Bronchial epithelial cell (primary cell): Measurements from ENCODE around the gene PARS2. TPM values are rescaled to one million over a fixed set of nuclear protein-coding genes. Genes with fewer than 3 reads are reported as not detected.
A peak's percentile ranks its signal among the peaks of the same experiment; 100 is the strongest.

Experiments
- DNase-seq: peaks from one replicate; pipeline ENCODE4 v3.0.0-alpha.2; 2010; ENCODE audit warnings: low read depth
- FAIRE-seq: peaks from 2 replicates; lab custom pipeline; 2011; peaks lifted over from hg19 to GRCh38; lab: Jason Lieb, UNC
- H3K27me3 ChIP-seq: 2 replicates; pipeline ENCODE4 v1.5.1; 2011; ENCODE audit warnings: low read length; ENCODE audit not compliant: control insufficient read depth, insufficient read depth
- H3K36me3 ChIP-seq: 2 replicates; pipeline ENCODE4 v1.5.1; 2011; ENCODE audit warnings: low read length; ENCODE audit not compliant: control insufficient read depth, insufficient read depth
- H3K4me3 ChIP-seq: 2 replicates; pipeline ENCODE4 v1.5.1; 2011; ENCODE audit warnings: mild to moderate bottlenecking, low read depth, low read length, control low read depth
- total RNA-seq: library from RNA; depleted of rRNA; stranded (reverse); fragments of >200 nt; gene quantifications from 2 replicates; pipeline ENCODE4 v1.2.1, GENCODE V29; 2014
- TF ChIP-seq, protein P1 (sequence below): IDR thresholded peaks from 2 replicates; pipeline ENCODE4 v1.5.1; 2011; ENCODE audit warnings: mild to moderate bottlenecking, moderate library complexity, low read length, control low read depth, inconsistent platforms; ENCODE audit not compliant: insufficient read depth, severe bottlenecking

Gene PARS2
- total RNA-seq, 1 donor from 2014 or later, result 5.3 TPM

DNA sequence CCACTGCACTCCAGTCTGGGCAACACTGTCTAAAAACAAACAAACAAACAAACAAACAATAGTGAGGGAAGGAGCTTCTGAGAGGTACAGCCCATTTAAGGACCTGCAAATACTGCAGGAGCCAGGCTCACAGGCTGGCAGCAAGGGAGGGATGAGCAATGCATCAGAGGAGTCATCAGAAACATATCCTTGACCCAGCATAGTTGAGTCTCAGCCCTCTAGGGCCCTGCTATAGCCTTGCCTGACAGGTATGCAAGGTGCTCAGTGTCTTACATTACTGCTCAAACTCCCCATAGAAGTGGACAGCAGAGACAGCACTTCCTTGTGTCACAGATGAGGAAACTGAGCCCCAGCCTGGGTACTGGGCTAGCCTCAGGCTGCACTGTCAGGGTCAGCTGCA lies 55.9 kb downstream of the PARS2 start:
- no peak overlapping the region for H3K4me3 ChIP-seq

More for the DNA sequence above, 55.9 kb downstream of the PARS2 start:
- Histone ChIP-seq H3K27me3 (no peaks in the 10 kb centered on the region), H3K36me3 (no peaks in the 10 kb centered on the region)
- DNase-seq (no peak), FAIRE-seq (peak; percentile 18)
- TF ChIP-seq, protein P1, sequence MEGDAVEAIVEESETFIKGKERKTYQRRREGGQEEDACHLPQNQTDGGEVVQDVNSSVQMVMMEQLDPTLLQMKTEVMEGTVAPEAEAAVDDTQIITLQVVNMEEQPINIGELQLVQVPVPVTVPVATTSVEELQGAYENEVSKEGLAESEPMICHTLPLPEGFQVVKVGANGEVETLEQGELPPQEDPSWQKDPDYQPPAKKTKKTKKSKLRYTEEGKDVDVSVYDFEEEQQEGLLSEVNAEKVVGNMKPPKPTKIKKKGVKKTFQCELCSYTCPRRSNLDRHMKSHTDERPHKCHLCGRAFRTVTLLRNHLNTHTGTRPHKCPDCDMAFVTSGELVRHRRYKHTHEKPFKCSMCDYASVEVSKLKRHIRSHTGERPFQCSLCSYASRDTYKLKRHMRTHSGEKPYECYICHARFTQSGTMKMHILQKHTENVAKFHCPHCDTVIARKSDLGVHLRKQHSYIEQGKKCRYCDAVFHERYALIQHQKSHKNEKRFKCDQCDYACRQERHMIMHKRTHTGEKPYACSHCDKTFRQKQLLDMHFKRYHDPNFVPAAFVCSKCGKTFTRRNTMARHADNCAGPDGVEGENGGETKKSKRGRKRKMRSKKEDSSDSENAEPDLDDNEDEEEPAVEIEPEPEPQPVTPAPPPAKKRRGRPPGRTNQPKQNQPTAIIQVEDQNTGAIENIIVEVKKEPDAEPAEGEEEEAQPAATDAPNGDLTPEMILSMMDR, result no peak

Other genes starting within 250 kb of the PARS2 start
- gene ACOT11, start 216.3 kb downstream of the PARS2 start, total RNA-seq, result 3.4 and 6.0 TPM in 2 replicates
- not detected in 2 replicates for gene FAM151A, start 141.0 kb downstream of the PARS2 start, total RNA-seq
- under 0.01 and 0.13 TPM in 2 replicates for gene MROH7, start 122.7 kb downstream of the PARS2 start, total RNA-seq
- gene TTC4, start 48.7 kb downstream of the PARS2 start, total RNA-seq, result 29.4 and 30.8 TPM in 2 replicates
- 7.4 and 12.5 TPM in 2 replicates for gene TTC22, start 36.8 kb upstream of the PARS2 start, total RNA-seq
- 118 and 212 TPM in 2 replicates for gene DHCR24, start 122.7 kb upstream of the PARS2 start, total RNA-seq
- 2.9 and 4.2 TPM in 2 replicates for gene TMEM61, start 216.1 kb upstream of the PARS2 start, total RNA-seq
- under 0.01 TPM in 1 of 2 replicates, not detected in the other for gene BSND, start 234.4 kb upstream of the PARS2 start, total RNA-seq